ENCODE results near the gene DUS3L.

DUS3L gene

GRCh38 chr19:5790559-5791520 lies at the start of gene DUS3L:
TSS of gene DUS3L (minus strand) at chr19:5791163. CDS start at chr19:5791141, 22 bp downstream.
- peak; percentile 98 for DNase-seq

- DNase-seq = no peak
These were observed 48.4 kb upstream of the DUS3L start, which contains the start of gene FUT6 for GRCh38 chr19:5839065-5840017. TSS of gene FUT6 (minus strand) at chr19:5839702. CDS start at chr19:5832567, 7,135 bp downstream.

- no peak for DNase-seq
These were observed 47.5 kb upstream of the DUS3L start for GRCh38 chr19:5838353-5839064.

GRCh38 chr19:5837761-5838352 lies 46.9 kb upstream of the DUS3L start:
- no peak for DNase-seq

- DNase-seq = no peak
These were observed 41.7 kb upstream of the DUS3L start for GRCh38 chr19:5832527-5833216.

GRCh38 chr19:5832061-5832460 lies 41.1 kb upstream of the DUS3L start:
- no peak for DNase-seq

GRCh38 chr19:5831159-5831558 lies 40.2 kb upstream of the DUS3L start:
- DNase-seq = no peak

GRCh38 chr19:5829567-5830310 lies 38.8 kb upstream of the DUS3L start:
- DNase-seq = no peak

- peak; percentile 82 for DNase-seq
These were observed 38.0 kb upstream of the DUS3L start for GRCh38 chr19:5828661-5829566.

- DNase-seq = peak; percentile 95
These were observed 37.1 kb upstream of the DUS3L start for GRCh38 chr19:5827891-5828660.

- no peak for DNase-seq
These were observed 36.5 kb upstream of the DUS3L start for GRCh38 chr19:5827342-5827890.

- DNase-seq = peak; percentile 98
These were observed 35.8 kb upstream of the DUS3L start for GRCh38 chr19:5826531-5827341.

GRCh38 chr19:5825178-5825577 lies 34.2 kb upstream of the DUS3L start:
- DNase-seq = no peak

- DNase-seq = no peak
These were observed 33.8 kb upstream of the DUS3L start for GRCh38 chr19:5824751-5825150.

- no peak for DNase-seq
These were observed 32.8 kb upstream of the DUS3L start for GRCh38 chr19:5823579-5824281.

GRCh38 chr19:5822181-5822844 lies 31.4 kb upstream of the DUS3L start:
- no peak for DNase-seq
